Skeletal muscle tissue (tissue), 5 donors: Measurements from ENCODE around the gene NANOS1. TPM values are rescaled to one million over a fixed set of nuclear protein-coding genes. Genes with fewer than 3 reads are reported as not detected.

ENCODE experiments used
- H3K27ac ChIP-seq: one replicate; pipeline ENCODE4 v1.7.0; 2013; ENCODE audit warnings: mild to moderate bottlenecking, low read depth, low read length, inconsistent platforms
- H3K27me3 ChIP-seq, 3 donors: one replicate each; pipeline ENCODE4 v1.7.0; 2013; ENCODE audit warnings: low read length in 3 of 3; ENCODE audit not compliant: control insufficient read depth in 3 of 3, insufficient read depth in 3 of 3
- H3K36me3 ChIP-seq, 3 donors: one replicate each; pipeline ENCODE4 v1.7.0; 2013; ENCODE audit warnings: low read length in 3 of 3; ENCODE audit not compliant: control insufficient read depth in 3 of 3, insufficient read depth in 3 of 3
- H3K4me1 ChIP-seq, 3 donors: one replicate each; pipeline ENCODE4 v1.7.0; 2013; ENCODE audit warnings: low read length in 3 of 3, mild to moderate bottlenecking in 3 of 3; ENCODE audit not compliant: control insufficient read depth in 3 of 3, insufficient read depth in 3 of 3
- H3K4me3 ChIP-seq, 3 donors: one replicate each; pipeline ENCODE4 v1.7.0; 2013; ENCODE audit warnings: low read length in 3 of 3
- H3K9ac ChIP-seq, 3 donors: one replicate each; pipeline ENCODE4 v1.7.0; 2013; ENCODE audit warnings: low read length in 3 of 3, mild to moderate bottlenecking in 3 of 3, moderate library complexity in 2 of 3, low read depth in 1 of 3
- H3K9me3 ChIP-seq, 3 donors: one replicate each; pipeline ENCODE4 v1.7.0; 2013; ENCODE audit warnings: low read length in 3 of 3; ENCODE audit not compliant: control insufficient read depth in 3 of 3
- small RNA-seq: library from RNA; depleted of rRNA; stranded (forward); fragments of <200 nt; gene quantifications from one replicate; pipeline ENCODE3, GENCODE V24; 2014
- total RNA-seq: library from RNA; depleted of rRNA; stranded (reverse); fragments of >200 nt; gene quantifications from one replicate; pipeline ENCODE4 v1.2.3, GENCODE V29; 2014
- donor health status: Osteomylitis.

Gene NANOS1
- total RNA-seq, 1 donor from 2014 or later, result 2.6 TPM

DNA sequence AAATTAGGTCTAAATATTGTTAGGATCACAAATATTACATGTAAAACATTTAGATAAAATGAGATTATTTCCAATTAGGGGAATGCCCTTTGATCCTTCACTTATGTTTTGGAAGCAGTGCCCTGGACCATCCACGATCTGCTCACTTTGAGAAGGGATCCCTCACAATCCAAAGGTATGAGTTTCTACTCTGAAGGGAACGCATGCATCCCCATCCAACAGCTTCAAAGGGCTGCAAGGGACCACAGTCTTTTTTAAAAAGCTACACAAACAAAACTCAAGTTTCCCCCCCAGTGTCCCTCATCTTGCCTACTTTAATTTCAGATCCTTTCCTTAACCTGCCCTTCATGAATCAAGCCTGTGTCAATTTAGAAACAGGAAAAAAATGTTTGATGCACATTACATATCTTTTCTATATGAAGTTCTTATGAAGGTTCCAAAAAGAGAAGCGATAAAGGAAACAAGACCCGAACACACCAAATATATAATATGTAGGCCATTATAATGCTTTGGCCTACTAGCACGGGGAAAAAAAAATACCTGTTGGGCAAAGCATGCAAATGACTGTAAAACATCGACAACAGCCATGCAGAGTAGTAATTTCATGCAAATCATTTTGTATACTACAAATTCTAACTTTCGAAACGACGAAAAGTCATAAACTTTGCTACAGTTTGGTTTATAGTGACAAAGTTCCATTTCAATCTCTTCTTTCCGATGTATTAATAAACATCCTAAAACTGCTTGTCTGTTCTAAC, 49.1 kb downstream of the NANOS1 start:
- Histone ChIP-seq H3K36me3 (peaks cover 0 to 2% (median 0%) of the 10 kb centered on the region in 3 donors), H3K27me3 (no peaks in the 10 kb centered on the region), H3K4me3 (peak overlapping the region; percentile 71 to 93 (median 92)), H3K9ac (peak overlapping the region; percentile 98 to 100 (median 99)), H3K9me3 (no peaks in the 10 kb centered on the region), H3K4me1 (peaks cover 16 to 20% (median 18%) of the 10 kb centered on the region in 3 donors), H3K27ac (peak overlapping the region; percentile 99)

DNA sequence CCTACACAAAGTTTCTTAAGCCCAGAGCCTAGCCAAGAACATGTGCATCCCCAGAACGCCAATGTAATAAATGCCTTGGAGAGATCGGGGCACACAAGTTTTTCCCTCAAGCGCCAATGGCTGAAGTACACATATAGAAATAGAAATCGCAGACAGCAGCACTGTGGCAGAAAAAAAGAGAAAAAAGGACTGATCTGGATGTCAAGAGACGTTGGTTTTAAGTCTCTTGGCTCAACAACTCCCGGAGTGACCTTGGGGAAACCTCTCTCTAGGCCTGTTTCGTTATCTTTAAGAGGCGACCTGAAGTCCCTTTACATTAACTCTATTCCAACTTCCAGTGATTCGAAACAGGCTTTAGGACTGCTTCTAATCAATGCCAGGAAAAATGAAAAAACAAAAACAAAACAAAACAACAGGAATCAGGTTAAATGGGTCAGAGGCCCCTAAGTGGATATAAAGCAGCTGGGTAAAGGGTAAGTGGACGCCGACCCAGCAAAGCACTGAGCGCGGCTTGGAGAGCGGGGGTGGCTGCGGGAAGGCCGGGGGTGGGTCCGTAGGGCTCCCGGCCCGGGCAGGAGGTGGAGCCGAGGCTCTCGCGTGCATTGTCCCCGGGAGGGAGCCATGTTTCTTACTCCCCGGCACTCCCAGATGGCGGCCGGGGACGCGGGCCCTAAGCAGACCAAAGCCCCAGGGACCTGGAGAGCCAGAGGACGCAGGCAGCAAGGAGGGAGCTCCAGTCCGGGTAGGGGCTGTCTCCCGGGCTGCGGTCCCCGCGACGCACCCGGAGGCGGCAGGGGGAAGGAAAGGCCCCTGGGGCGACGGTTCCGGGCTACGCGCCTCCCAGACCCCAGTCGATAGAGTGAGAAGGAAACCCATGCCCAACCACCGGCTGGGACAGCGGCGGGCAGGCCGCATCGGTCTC, 50.3 kb downstream of the NANOS1 start:
- H3K27me3 ChIP-seq, result no peaks in the 10 kb centered on the region
- H3K9ac ChIP-seq, result peak overlapping the region; percentile 98 to 100 (median 99)
- H3K9me3 ChIP-seq, result no peaks in the 10 kb centered on the region
- peak overlapping the region; percentile 71 to 93 (median 92) for H3K4me3 ChIP-seq
- H3K27ac ChIP-seq, result peak overlapping the region; percentile 99
- H3K4me1 ChIP-seq, result peaks cover 12 to 17% (median 13%) of the 10 kb centered on the region in 3 donors
- peaks cover 0 to 2% (median 0%) of the 10 kb centered on the region in 3 donors for H3K36me3 ChIP-seq

- no peaks in the 10 kb centered on the region for H3K9me3 ChIP-seq
- H3K27me3 ChIP-seq, result no peaks in the 10 kb centered on the region
- peaks cover 0 to 2% (median 0%) of the 10 kb centered on the region in 3 donors for H3K36me3 ChIP-seq
- H3K4me3 ChIP-seq, result peak within 1 kb of the TSS; percentile 71 to 93 (median 92)
- H3K27ac ChIP-seq, result peak within 1 kb of the TSS; percentile 99
- H3K9ac ChIP-seq, result peak within 1 kb of the TSS; percentile 98 to 100 (median 99)
- peaks cover 12 to 17% (median 13%) of the 10 kb centered on the region in 3 donors for H3K4me1 ChIP-seq
These were observed 51.2 kb downstream of the NANOS1 start, which contains the start of gene EIF3A for GRCh38 chr10:119080521-119081259. EIF3A (minus strand) TSS chr10:119080817; CDS start chr10:119080676, 141 bp downstream.

Small RNA genes lying within 50 kb of the gene (small RNA-seq; reads per million reads assigned to genes)
- gene RF00413 (not detected), gene SNORA19 (not detected)

Other genes starting within 250 kb of the NANOS1 start
- gene EIF3A, start 51.1 kb downstream of the NANOS1 start, total RNA-seq, result 59.5 TPM
- 14.6 TPM for gene DENND10, start 74.4 kb downstream of the NANOS1 start, total RNA-seq
- 19.3 TPM for gene SFXN4, start 136.0 kb downstream of the NANOS1 start, total RNA-seq
- gene PRDX3, start 149.1 kb downstream of the NANOS1 start, total RNA-seq, result 89.2 TPM
- gene GRK5, start 177.9 kb downstream of the NANOS1 start, total RNA-seq, result 12.5 TPM